ENCODE measurements around the gene TCEA2.

- TF ChIP-seq POLR2A (IDR thresholded peaks at IDR 0.05; ENCODE audit: low read depth) (no peak), CTCF (IDR thresholded peaks at IDR 0.05) (no peak), EP300 (IDR thresholded peaks at IDR 0.05) (no peak), POLR2AphosphoS5 (IDR thresholded peaks at IDR 0.05) (no peak)
Measured at GRCh38 chr20:64109831-64110391, 46.9 kb downstream of the TCEA2 start.

All from esophagus muscularis mucosa (tissue), 4 donors.